HEK293 (cell line): ENCODE measurements around the gene DMD.
A peak's percentile ranks its signal among the peaks of the same experiment; 100 is the strongest.

Experiments
- CTCF ChIA-PET: fragments of 350-600 bp; formaldehyde crosslinking; extraction: SDS; loops from one replicate; lab custom pipeline; 2021; ENCODE audit warnings: antibody characterized with exemption; lab: Yijun Ruan, JAX
- POLR2A ChIA-PET: fragments of 300-600 bp; formaldehyde crosslinking; extraction: SDS; loops from one replicate; lab custom pipeline; 2020; ENCODE audit warnings: antibody characterized with exemption, inconsistent platforms; lab: Yijun Ruan, JAX
- H3K27ac ChIP-seq: fragments of 200-500 bp; sonication (Bioruptor generic); 2 replicates; pipeline ENCODE4 v1.5.1; 2014; ENCODE audit warnings: low read depth, low read length, control low read depth, inconsistent platforms; ENCODE audit errors: extremely low read depth
- H3K36me3 ChIP-seq, 2 experiments: fragments of 200-500 bp in 1 of 2; sonication (Bioruptor generic) in 1 of 2; 1 replicate in 1 of 2; 2 replicates in 1 of 2; pipeline ENCODE4 v1.5.1; 2014 to 2017; ENCODE audit warnings: inconsistent platforms in 2 of 2, low read length in 2 of 2; ENCODE audit not compliant: control insufficient read depth in 2 of 2, insufficient read depth in 1 of 2
- H3K4me1 ChIP-seq: fragments of 200-500 bp; sonication (Bioruptor generic); 2 replicates; pipeline ENCODE4 v1.5.1; 2014; ENCODE audit warnings: mild to moderate bottlenecking, low read length, inconsistent platforms; ENCODE audit not compliant: control insufficient read depth, insufficient read depth
- H3K4me3 ChIP-seq: 2 replicates; pipeline ENCODE4 v1.5.1; 2011; ENCODE audit warnings: low read depth, mild to moderate bottlenecking, control low read depth, low read length, moderate library complexity
- H3K9me3 ChIP-seq: fragments of 200-500 bp; sonication (Bioruptor generic); 2 replicates; pipeline ENCODE4 v1.5.1; 2014; ENCODE audit warnings: low read depth, low read length, inconsistent platforms; ENCODE audit not compliant: control insufficient read depth, insufficient read depth
- EGR2 ChIP-seq: fragments of 450-650 bp; formaldehyde crosslinking; IDR thresholded peaks from 2 replicates; pipeline ENCODE4 v1.5.1; 2016; ENCODE audit warnings: low read depth, missing biosample characterization, missing genetic modification characterization
- KLF1 ChIP-seq: fragments of 450-650 bp; formaldehyde crosslinking; IDR thresholded peaks from 2 replicates; pipeline ENCODE4 v1.5.1; 2016; ENCODE audit warnings: missing biosample characterization, missing genetic modification characterization
- KLF16 ChIP-seq: fragments of 450-650 bp; formaldehyde crosslinking; IDR thresholded peaks from 2 replicates; pipeline ENCODE4 v1.5.1; 2017; ENCODE audit warnings: missing biosample characterization, missing genetic modification characterization
- PRDM1 ChIP-seq: fragments of 450-650 bp; formaldehyde crosslinking; IDR thresholded peaks from 2 replicates; pipeline ENCODE4; 2016; ENCODE audit warnings: missing biosample characterization, missing genetic modification characterization
- ZBTB21 ChIP-seq: fragments of 450-650 bp; formaldehyde crosslinking; IDR thresholded peaks from 2 replicates; pipeline ENCODE4 v1.5.1; 2017; ENCODE audit warnings: missing biosample characterization, missing genetic modification characterization
- ZFP41 ChIP-seq: fragments of 450-650 bp; formaldehyde crosslinking; IDR thresholded peaks from 2 replicates; pipeline ENCODE4 v1.5.1; 2016; ENCODE audit warnings: missing biosample characterization, missing genetic modification characterization, borderline replicate concordance
- ZNF114 ChIP-seq: fragments of 450-650 bp; formaldehyde crosslinking; IDR thresholded peaks from 2 replicates; pipeline ENCODE4 v1.5.0; 2017; ENCODE audit warnings: missing biosample characterization, missing genetic modification characterization
- ZNF169 ChIP-seq: fragments of 450-650 bp; formaldehyde crosslinking; IDR thresholded peaks from 2 replicates; pipeline ENCODE4 v1.5.1; 2016; ENCODE audit warnings: missing biosample characterization, missing genetic modification characterization
- ZNF19 ChIP-seq: fragments of 450-650 bp; formaldehyde crosslinking; IDR thresholded peaks from 2 replicates; pipeline ENCODE4; 2016; ENCODE audit warnings: missing biosample characterization, missing genetic modification characterization, low read depth
- ZNF23 ChIP-seq: fragments of 450-650 bp; formaldehyde crosslinking; IDR thresholded peaks from 2 replicates; pipeline ENCODE4 v1.5.1; 2016; ENCODE audit warnings: missing biosample characterization, missing genetic modification characterization, borderline replicate concordance
- ZNF266 ChIP-seq: fragments of 450-650 bp; formaldehyde crosslinking; IDR thresholded peaks from 2 replicates; pipeline ENCODE4 v1.5.1; 2016; ENCODE audit warnings: missing biosample characterization, missing genetic modification characterization, low read depth
- ZNF274 ChIP-seq, 2 experiments: fragments of 200-500 bp in 1 of 2; fragments of 450-650 bp in 1 of 2; sonication (Bioruptor generic) in 1 of 2; formaldehyde crosslinking in 1 of 2; IDR thresholded peaks; 2 replicates each; pipeline versions ENCODE4 v1.5.1 to v1.6.1; 2014 to 2016; ENCODE audit warnings: borderline replicate concordance in 1 of 2, inconsistent platforms in 1 of 2, low read length in 1 of 2, missing biosample characterization in 1 of 2, missing genetic modification characterization in 1 of 2
- ZNF335 ChIP-seq: fragments of 450-650 bp; formaldehyde crosslinking; conservative IDR thresholded peaks from 2 replicates; pipeline ENCODE4 v1.5.1; 2016; ENCODE audit warnings: missing biosample characterization, missing genetic modification characterization
- ZNF341 ChIP-seq: fragments of 450-650 bp; formaldehyde crosslinking; IDR thresholded peaks from 2 replicates; pipeline ENCODE4; 2016; ENCODE audit warnings: low read depth, missing biosample characterization, missing genetic modification characterization
- ZNF473 ChIP-seq: fragments of 450-650 bp; formaldehyde crosslinking; IDR thresholded peaks from 2 replicates; pipeline ENCODE4 v1.5.1; 2017; ENCODE audit warnings: missing biosample characterization, missing genetic modification characterization
- ZNF48 ChIP-seq: fragments of 450-650 bp; formaldehyde crosslinking; IDR thresholded peaks from 2 replicates; pipeline ENCODE4 v1.5.1; 2016; ENCODE audit warnings: missing biosample characterization, missing genetic modification characterization
- ZNF510 ChIP-seq: fragments of 450-650 bp; formaldehyde crosslinking; IDR thresholded peaks from 2 replicates; pipeline ENCODE4 v1.5.1; 2018; ENCODE audit warnings: mild to moderate bottlenecking, missing genetic modification characterization, missing biosample characterization; ENCODE audit not compliant: insufficient replicate concordance
- ZNF514 ChIP-seq: fragments of 450-650 bp; formaldehyde crosslinking; IDR thresholded peaks from 2 replicates; pipeline ENCODE4 v1.5.1; 2016; ENCODE audit warnings: missing biosample characterization, missing genetic modification characterization
- ZNF571 ChIP-seq: fragments of 450-650 bp; formaldehyde crosslinking; IDR thresholded peaks from 2 replicates; pipeline ENCODE4 v1.5.0; 2017; ENCODE audit warnings: missing biosample characterization, missing genetic modification characterization
- ZNF664 ChIP-seq: fragments of 450-650 bp; formaldehyde crosslinking; IDR thresholded peaks from 2 replicates; pipeline ENCODE4 v1.5.1; 2016; ENCODE audit warnings: missing biosample characterization, missing genetic modification characterization
- ZNF76 ChIP-seq: fragments of 450-650 bp; formaldehyde crosslinking; IDR thresholded peaks from 2 replicates; pipeline ENCODE4; 2016; ENCODE audit warnings: low read depth, missing biosample characterization, missing genetic modification characterization, borderline replicate concordance
- TF ChIP-seq, protein P1 (sequence below): fragments of 450-650 bp; formaldehyde crosslinking; IDR thresholded peaks from 2 replicates; pipeline ENCODE4 v1.5.1; 2016; ENCODE audit warnings: missing biosample characterization, missing genetic modification characterization
- TF ChIP-seq, protein P2 (sequence below): fragments of 450-650 bp; IDR thresholded peaks from 2 replicates; pipeline ENCODE4 v1.5.1; 2018; ENCODE audit warnings: missing biosample characterization, missing genetic modification characterization
- TF ChIP-seq, protein P3 (sequence below): fragments of 450-650 bp; formaldehyde crosslinking; IDR thresholded peaks from 2 replicates; pipeline ENCODE4 v1.5.1; 2017; ENCODE audit warnings: missing biosample characterization, missing genetic modification characterization

Gene DMD

DNA sequence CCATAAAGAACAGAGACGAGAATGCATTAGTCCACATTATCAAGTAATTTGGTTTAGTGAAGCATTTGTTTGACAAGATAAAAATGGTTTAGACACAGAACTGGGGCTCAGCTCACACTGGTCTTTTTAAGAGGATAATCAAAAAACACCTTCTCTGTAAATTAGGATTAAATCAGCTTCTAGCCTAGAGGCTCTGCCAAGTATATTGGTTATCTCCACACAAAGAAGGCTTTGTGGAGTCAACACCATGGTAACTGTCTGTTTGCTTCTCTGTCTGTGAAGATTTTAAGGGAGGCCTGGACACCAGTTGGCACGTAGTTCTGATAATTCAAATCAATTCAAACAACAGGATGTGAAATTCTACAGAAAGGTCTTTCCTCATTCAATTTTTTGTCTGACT lies 687.0 kb downstream of the DMD start (continued):
- TF ChIP-seq ZNF23 (tag by site-specific recombination), result no peak
- TF ChIP-seq, protein P1, sequence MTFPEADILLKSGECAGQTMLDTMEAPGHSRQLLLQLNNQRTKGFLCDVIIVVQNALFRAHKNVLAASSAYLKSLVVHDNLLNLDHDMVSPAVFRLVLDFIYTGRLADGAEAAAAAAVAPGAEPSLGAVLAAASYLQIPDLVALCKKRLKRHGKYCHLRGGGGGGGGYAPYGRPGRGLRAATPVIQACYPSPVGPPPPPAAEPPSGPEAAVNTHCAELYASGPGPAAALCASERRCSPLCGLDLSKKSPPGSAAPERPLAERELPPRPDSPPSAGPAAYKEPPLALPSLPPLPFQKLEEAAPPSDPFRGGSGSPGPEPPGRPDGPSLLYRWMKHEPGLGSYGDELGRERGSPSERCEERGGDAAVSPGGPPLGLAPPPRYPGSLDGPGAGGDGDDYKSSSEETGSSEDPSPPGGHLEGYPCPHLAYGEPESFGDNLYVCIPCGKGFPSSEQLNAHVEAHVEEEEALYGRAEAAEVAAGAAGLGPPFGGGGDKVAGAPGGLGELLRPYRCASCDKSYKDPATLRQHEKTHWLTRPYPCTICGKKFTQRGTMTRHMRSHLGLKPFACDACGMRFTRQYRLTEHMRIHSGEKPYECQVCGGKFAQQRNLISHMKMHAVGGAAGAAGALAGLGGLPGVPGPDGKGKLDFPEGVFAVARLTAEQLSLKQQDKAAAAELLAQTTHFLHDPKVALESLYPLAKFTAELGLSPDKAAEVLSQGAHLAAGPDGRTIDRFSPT, result no peak
- TF ChIP-seq ZNF510 (tag by site-specific recombination), result no peak
- no peak for TF ChIP-seq ZNF335
- TF ChIP-seq, protein P2, sequence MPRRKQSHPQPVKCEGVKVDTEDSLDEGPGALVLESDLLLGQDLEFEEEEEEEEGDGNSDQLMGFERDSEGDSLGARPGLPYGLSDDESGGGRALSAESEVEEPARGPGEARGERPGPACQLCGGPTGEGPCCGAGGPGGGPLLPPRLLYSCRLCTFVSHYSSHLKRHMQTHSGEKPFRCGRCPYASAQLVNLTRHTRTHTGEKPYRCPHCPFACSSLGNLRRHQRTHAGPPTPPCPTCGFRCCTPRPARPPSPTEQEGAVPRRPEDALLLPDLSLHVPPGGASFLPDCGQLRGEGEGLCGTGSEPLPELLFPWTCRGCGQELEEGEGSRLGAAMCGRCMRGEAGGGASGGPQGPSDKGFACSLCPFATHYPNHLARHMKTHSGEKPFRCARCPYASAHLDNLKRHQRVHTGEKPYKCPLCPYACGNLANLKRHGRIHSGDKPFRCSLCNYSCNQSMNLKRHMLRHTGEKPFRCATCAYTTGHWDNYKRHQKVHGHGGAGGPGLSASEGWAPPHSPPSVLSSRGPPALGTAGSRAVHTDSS (tag by site-specific recombination), result no peak
- TF ChIP-seq ZNF266, result no peak
- no peak for TF ChIP-seq ZNF169 (tag by site-specific recombination)
- TF ChIP-seq ZNF19 (tag by site-specific recombination), result no peak
- TF ChIP-seq, protein P3, sequence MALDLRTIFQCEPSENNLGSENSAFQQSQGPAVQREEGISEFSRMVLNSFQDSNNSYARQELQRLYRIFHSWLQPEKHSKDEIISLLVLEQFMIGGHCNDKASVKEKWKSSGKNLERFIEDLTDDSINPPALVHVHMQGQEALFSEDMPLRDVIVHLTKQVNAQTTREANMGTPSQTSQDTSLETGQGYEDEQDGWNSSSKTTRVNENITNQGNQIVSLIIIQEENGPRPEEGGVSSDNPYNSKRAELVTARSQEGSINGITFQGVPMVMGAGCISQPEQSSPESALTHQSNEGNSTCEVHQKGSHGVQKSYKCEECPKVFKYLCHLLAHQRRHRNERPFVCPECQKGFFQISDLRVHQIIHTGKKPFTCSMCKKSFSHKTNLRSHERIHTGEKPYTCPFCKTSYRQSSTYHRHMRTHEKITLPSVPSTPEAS (tag by site-specific recombination), result no peak
- no peak for TF ChIP-seq KLF1 (tag by site-specific recombination)
- TF ChIP-seq ZNF571, result no peak

DNA sequence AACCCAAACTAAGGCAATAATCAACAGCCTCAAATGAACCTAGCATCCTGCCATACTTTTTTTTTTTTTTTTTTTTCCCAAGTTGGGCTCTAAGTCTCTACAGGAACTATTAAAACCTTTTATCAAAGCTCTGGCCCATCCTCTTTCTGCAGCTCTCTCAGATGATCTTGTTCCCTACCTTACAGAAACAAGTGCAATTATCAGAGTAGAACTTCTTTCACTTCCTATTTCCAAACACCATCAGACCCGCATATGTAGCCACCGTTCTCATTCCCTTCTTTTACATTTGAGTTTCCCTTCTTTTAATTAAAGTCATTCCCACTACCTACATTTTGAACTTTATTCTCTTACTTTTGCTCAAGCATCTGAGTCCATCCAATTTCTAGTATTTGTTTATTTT lies 690.6 kb downstream of the DMD start:
- POLR2A ChIA-PET, result no interaction called here

DNA sequence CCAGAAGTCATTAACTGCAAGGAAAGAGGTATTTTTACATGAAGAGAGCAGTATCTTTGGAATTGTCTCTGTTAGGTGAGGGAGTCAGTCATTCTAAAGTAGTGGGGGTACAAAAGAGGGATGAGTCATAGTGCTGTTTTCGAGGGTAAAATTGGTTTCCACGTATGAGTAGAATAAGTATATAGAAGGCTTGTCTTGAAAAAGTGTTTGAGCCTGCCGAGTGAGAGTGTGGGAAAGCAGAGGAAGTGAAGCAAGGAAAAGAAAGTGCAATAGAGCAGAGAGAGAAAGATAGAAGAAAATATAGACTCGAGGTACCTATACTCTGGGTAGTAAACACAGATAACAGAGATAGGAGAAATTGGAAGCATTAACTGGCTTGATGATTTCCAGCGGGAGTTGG lies 696.4 kb downstream of the DMD start:
- no peaks in the 10 kb centered on the region for H3K4me1 ChIP-seq
- TF ChIP-seq ZNF48 (tag by site-specific recombination), result no peak
- TF ChIP-seq ZBTB21 (tag by site-specific recombination), result no peak
- TF ChIP-seq ZNF274 (IDR thresholded peaks at IDR 0.05; ENCODE audit: low read length), result no peak
- no peak for TF ChIP-seq ZNF274 (tag by site-specific recombination; IDR thresholded peaks at IDR 0.05; ENCODE audit: borderline replicate concordance)
- TF ChIP-seq PRDM1 (tag by site-specific recombination), result peak; percentile 83
- no peak for TF ChIP-seq ZFP41
- TF ChIP-seq, protein P3 (tag by site-specific recombination), result no peak
- POLR2A ChIA-PET, result no interaction called here

More for the DNA sequence above, 690.6 kb downstream of the DMD start:
- Histone ChIP-seq H3K4me1 (no peaks in the 10 kb centered on the region), H3K9me3 (no peaks in the 10 kb centered on the region), H3K4me3 (no peak overlapping the region), H3K27ac (no peak overlapping the region), H3K36me3 (no peaks in the 10 kb centered on the region)
- CTCF ChIA-PET, result no interaction called here
- TF ChIP-seq ZNF76 (no peak), ZNF514 (tag by site-specific recombination) (no peak), ZNF335 (no peak), ZNF341 (tag by site-specific recombination) (no peak), ZNF664 (tag by site-specific recombination) (no peak), KLF16 (tag by site-specific recombination) (no peak), ZNF473 (tag by site-specific recombination) (no peak), EGR2 (no peak), ZNF114 (tag by site-specific recombination) (no peak)

More for the DNA sequence above, 696.4 kb downstream of the DMD start:
- CTCF ChIA-PET, result no interaction called here
- Histone ChIP-seq H3K4me3 (no peak overlapping the region), H3K9me3 (no peaks in the 10 kb centered on the region), H3K27ac (no peak overlapping the region), H3K36me3 (no peaks in the 10 kb centered on the region)
